Stimulated activated CD4-positive, alpha-beta T cell treated with anti-CD3 and anti-CD28 coated beads, Interleukin-1b, Interleukin-23, amount 100 ng/mL, for 1 hour (primary cell): Measurements from ENCODE around the gene CASKIN1.

ENCODE experiments used
- DNase-seq, 2 donors: peaks; one replicate each; pipeline ENCODE4 v3.0.0-alpha.2; 2020; ENCODE audit warnings: low read depth in 2 of 2

The CASKIN1 gene

DNA sequence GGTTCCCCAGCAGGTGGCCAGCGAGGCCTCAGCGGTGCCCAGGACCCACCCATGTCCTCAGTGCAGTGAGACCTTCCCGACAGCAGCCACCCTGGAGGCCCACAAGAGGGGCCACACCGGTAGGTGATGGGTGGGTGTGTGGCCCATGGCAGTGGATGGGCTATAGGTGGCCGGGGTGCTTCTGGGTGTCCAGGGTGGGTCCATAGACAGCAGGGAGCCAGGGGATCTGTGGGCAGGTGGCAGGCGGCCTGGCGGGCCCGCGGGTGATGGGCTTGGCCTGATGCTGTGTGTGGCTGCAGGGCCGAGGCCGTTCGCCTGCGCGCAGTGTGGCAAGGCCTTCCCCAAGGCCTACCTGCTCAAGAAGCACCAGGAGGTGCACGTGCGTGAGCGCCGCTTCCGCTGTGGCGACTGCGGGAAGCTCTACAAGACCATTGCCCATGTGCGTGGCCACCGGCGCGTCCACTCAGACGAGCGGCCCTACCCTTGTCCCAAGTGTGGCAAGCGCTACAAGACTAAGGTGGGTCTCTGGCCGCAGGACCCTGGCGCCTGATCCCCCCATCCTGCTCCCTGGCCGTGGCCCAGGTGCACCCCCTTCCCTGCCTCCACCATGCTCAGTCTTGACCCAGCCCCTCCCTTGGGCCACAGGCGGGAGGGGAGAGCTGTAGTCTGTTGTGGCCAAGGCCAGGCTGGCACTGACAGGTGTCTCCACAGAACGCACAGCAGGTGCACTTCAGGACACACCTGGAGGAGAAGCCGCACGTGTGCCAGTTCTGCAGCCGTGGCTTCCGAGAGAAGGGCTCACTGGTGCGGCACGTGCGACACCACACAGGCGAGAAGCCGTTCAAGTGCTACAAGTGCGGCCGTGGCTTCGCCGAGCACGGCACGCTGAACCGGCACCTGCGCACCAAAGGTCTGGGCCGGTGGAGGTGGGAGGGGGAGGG is 37.7 kb upstream of the CASKIN1 start:
- DNase-seq: no peak

DNA sequence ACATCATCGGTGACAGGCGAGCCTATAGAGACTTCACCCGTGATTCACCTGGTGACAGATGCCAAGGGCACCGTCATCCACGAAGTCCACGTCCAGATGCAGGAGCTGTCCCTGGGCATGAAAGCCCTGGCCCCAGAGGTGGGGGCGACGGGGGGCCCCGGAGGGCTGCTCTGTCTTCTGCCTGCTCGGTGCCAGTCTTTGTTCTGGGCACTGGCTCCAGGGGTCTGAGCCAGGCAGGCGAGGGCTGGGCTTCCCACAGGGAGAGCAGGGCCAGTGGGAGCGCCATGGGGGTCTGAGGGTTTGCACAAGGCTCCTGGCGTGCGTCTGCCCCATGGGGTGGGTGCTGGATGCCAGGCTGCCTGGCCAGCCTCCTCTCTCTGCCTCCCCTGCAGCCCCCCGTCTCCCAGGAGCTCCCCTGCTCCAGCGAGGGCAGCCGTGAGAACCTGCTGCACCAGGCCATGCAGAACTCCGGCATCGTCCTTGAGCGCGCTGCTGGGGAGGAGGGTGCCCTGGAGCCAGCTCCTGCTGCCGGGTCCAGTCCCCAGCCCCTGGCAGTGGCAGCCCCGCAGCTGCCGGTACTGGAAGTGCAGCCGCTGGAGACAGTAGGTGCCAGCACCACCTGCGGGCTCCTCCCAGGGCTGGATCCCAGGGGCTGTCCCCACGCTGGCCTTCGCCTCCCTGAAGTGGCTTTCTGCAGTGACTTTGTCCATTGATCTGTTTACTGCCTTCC is 36.8 kb upstream of the CASKIN1 start:
- no peak for DNase-seq

DNA sequence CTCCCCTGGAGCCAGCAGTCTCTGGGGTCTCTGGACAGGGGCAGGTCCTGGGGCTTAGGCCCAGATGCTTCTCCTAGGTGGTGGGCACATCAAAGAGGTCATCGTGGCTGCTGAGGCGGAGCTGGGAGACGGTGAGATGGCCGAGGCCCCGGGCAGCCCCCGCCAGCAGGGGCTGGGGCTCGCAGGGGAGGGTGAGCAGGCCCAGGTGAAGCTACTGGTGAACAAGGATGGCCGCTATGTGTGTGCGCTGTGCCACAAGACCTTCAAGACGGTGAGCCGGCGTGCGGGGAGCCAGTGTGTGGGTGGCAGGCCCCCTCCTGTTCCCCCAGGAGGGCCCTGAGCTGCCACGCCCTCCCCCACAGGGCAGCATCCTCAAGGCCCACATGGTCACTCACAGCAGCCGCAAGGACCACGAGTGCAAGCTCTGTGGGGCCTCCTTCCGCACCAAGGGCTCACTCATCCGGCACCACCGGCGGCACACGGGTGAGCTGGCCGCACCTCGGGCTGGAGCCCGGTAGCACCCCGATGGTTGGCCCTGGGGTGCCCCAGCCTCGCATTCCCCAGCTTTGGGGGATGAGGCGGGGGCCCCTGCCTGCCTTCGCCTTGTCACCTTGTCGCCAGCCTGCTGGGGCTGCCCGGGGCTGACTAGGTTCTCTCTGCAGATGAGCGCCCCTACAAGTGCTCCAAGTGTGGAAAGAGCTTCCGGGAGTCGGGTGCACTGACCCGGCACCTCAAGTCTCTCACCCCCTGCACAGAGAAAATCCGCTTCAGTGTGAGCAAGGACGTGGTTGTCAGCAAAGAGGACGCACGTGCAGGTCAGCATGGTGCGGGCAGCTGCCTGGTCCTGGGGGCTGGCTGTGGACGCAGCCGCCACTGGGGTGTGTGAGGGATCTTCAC is 35.9 kb upstream of the CASKIN1 start:
- no peak for DNase-seq

DNA sequence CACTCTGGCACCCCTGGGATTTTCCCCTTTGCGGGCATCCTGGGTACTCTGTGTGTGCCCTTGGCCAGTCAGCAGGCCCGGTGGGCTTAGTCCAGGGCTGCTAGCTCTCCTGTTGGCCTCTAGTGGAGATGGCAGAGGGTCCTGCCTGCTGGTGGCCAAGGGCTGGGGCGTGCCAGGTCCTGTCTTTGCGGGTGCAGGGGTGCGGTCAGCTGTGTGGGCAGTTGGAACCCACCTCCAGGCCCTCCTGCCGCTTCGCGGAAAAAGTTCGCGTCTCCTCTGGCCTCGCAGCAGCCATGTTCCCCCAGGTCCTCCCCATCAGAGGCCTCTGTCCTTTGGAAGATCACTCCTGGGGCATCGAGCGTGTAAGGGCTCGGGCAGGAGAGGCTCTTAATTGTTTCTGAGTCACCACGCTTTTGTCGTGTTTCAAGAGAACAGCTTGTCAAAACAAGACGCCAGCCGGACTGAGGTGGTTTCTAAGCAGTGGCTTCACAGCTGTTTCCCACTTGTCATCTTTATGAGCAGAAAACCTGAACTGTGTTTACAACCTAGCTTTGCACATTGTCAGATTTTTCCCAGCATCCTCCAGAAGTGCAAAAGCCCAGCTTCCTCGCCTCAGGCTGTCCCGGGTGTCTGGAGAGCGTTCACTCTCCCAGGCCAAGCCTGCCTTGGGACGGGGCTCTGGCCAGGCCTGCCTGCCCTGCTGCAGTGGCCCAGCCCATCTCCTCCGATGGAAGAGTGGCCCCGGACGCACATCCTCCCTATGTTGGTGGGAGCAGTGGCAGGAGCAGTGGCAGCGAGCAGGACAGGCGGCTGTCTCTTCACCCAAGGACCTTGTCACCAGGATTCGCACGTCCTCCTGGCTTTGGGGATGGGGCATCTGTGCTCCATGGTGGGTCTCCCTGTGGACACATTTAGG is 34.9 kb upstream of the CASKIN1 start:
- no peak for DNase-seq

DNA sequence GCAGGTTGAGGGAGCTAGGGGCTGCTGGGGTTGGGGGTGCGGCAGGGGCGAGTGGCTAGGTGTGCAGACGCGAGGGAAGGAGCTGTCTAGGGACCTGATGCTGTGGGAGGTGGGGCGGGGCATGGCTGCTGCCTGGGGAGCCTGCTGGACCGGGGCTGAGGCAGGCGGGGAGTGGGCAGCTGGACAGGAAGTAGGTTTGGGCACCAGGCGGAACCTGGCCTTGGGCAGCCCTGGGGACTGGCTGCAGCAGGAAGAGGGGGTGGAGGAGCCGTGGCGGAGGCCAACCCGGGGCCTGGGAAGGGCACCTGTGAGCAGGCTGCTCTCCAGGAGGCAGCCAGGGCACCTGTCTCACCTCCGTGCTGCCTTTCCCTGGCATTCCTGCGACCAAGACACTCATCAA is 34.0 kb upstream of the CASKIN1 start:
- DNase-seq: no peak

DNA sequence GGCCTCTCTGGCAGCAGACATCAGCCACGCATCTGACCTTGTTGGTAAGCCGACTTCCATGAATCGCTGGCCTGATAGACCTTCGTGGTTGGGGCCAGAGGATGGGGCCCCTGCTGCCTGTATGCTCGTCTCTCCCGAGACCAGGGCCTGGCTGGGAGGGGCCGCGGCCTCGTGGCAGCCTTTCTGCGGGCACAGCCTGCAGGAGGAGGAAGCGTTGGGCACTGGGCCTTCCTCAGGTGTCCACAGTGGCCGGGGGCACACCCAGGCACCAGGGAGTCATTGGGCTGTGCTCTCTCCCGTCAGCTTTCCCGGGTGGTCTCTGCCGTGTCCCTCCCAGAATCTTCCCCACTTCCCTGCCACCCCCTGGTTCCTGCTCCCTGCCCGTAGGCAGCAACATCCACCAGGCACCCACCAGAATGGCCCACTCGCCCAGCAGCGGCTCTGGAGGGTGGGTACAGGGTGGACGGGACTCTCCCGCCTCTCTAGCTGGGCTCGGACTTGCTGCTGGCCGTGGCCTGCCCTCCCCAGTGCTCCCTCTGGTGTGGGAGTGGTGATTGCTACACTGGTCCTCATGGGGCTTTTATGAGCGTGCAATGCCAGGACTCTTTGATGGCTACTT is 33.3 kb upstream of the CASKIN1 start:
- DNase-seq: no peak

DNA sequence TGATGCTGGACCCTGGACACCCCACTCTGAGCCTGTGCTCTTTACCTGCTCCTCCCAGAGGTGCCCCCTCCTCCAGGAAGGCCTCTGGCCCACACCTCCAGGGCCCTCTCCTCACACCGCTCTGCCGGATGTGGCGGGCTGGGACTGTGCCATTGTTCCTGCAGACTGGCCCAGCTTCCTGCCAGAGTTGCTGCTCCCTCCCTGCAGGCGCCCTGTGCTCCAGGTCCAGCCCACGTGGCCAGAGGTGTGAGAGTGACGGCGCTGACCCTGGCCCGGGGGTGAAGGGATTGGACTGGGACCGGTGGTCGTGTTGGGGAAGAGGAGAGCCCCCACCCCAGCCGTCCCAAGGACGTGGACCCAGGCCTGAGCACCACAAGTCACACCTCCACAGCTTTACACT is 32.7 kb upstream of the CASKIN1 start:
- no peak for DNase-seq

DNA sequence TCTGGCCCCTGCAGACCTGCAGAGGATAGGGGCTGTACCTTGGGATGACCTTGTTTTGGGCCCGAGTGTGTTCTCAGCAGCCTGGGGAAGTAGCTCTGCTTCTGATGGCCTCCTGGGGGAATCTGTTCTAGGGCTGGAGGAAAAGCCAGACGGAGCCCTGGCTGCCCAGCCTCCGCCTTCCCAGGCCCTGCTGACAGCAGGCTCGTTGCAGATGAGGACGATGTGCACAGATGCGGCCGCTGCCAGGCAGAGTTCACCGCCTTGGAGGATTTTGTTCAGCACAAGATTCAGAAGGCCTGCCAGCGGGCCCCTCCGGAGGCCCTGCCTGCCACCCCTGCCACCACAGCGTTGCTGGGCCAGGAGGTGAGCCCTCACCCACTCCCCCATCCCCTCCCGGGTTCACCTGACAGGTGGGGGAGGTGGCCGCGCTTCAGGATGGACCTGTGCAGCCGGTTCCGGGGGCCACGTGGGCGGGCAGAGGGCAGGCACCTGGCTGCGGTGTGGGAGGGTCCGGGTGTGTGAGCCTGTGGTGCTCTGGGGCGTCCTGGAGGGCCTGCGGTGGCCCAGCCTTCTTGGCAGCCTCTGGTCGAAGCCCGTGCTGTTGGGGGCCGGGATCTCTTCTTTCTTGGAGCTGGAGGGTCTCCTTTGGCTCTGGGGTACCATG is 31.9 kb upstream of the CASKIN1 start:
- DNase-seq: no peak

DNA sequence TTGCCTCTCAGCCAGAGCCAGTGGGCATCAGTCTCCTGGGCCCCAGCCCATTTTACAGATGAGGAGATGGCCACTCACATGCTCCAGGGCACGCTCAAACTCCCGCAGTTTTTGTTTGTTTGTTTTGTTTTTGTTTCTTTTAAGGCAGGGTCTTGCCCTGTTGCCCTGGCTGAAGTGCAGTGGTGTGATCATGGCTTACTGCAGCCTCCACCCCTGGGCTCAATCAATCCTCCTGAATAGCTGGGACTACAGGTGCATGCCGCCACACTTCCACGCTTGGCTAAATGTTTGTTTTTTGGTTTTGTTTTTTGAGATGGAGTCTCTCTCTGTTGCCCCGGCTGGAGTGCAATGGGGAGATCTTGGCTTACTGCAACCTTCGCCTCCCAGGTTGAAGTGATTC is 30.5 kb upstream of the CASKIN1 start:
- no peak for DNase-seq

DNA sequence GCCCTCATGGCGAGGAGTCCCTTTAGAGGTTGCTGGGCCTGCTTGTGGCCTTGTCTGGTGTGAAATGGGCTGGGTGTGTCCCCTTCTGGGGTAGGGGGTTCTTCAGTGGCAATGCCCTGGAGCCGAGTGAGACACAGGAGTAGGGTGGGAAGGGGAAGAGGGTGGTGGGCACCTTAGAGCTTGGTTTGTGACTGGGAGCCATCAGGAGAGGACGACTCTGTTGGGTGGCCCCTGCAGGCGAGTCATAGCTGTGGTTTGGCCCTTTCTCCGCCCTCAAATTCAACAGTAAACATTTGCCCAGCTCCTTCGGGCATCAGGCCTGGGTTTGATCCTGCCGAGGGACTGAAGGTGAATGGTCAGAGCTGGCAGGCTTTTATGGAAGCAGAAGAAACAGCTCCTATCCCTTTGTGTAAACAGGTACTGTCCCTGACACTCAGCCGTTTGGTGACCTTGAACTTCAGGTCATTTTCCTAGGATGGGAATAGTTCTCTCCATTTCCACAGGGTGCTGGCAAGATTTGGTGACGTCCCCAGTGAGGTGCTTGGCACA is 29.9 kb upstream of the CASKIN1 start:
- DNase-seq: no peak

DNA sequence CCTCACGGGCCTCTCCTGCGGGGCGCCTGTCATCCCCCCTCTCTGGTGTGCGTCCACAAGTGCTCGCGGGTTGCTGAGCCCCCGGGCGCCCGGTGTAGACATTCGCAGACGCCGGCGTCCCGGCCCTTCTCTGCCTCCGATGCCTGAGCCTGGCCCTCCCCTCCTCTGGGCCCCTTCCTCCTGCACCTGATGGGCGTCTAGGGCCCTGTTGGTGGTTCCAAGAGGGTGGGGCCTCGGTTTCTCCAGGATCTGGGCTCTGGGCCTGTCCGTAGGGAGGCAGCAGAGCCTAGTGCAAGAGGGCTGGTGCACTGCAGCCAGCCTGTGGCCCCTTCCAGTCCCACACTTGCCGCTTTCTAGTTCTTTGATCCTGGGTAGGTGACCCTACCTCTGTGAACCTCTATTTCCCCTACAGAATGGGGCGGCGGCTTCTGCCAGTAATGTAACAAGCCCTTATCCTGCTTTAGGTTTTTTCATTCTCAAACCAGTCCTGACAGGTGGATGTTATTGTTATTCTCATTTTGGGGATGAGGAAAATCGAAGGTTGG is 27.6 kb upstream of the CASKIN1 start:
- DNase-seq: no peak

DNA sequence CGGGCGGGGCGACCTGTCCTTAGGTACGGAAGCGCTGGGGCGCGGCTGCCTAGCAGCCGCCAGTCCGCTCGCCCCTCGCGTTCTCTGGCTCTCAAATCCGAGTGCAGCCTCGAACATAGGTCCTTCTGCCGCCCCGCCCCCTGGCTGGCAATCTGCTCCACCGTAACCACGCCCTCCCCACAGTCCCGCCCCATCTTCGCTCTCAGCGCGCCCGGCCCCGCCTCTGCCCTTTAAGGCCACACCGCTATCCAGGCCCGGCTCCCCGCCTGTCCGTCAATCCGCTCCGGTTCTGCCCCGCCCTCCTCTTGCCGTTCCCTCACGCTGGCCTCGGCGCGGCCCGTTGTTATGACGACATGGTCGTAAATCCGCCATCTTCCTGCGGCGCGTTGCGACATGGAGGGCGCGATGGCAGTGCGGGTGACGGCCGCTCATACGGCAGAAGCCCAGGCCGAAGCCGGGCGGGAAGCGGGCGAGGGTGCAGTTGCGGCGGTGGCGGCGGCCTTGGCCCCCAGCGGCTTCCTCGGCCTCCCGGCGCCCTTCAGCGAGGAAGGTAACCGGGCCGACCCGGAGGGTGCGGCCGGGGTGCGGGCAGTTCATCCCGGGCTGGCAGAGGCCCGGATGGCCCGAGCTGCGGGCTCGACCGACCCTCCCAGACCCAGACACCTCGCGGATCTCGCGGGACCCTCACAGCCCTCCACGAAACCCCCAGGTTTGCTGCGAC is 27.0 kb upstream of the CASKIN1 start, which contains the start of gene E4F1:
Gene E4F1 (plus strand): TSS at position 371 of the 721 bp plus-strand sequence. CDS start 23 bp downstream, at position 394.
- peak; percentile 98 to 99 for DNase-seq

DNA sequence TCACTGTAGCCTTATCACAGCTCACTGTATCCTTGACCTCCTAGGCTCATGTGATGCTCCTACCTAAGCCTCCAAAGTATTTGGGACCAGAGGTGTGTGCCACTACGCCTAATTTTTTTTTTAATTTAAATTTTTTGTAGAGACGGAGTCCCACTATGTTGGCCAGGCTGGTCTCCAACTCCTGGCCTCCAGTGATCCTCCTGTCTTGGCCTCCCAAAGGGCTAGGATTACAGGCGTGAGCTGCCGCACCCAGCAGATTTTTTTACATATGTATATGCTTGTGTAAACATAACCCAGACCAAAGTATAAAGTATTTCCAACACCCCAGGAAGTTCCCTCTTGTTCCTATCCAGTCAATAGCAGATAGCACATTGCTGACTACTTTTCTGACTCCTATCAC is 19.9 kb upstream of the CASKIN1 start:
- DNase-seq: no peak

DNA sequence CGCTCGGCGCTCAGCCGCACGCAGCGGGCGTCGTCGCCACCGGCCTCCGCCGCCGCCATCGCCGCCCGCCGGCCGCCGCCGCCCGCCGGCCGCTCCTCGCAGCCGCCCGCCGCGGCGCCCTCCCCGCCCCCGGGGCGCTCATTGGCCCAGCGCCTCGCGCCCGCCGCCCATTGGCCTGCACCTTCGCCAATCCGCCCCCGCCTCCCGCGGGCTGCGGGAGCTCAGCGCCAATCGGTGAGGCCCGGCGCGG is 18.2 kb upstream of the CASKIN1 start, which contains the start of gene PGP:
Gene PGP (minus strand): TSS at position 122 of the 250 bp plus-strand sequence. CDS start 63 bp downstream, at position 59.
- DNase-seq: no peak

DNA sequence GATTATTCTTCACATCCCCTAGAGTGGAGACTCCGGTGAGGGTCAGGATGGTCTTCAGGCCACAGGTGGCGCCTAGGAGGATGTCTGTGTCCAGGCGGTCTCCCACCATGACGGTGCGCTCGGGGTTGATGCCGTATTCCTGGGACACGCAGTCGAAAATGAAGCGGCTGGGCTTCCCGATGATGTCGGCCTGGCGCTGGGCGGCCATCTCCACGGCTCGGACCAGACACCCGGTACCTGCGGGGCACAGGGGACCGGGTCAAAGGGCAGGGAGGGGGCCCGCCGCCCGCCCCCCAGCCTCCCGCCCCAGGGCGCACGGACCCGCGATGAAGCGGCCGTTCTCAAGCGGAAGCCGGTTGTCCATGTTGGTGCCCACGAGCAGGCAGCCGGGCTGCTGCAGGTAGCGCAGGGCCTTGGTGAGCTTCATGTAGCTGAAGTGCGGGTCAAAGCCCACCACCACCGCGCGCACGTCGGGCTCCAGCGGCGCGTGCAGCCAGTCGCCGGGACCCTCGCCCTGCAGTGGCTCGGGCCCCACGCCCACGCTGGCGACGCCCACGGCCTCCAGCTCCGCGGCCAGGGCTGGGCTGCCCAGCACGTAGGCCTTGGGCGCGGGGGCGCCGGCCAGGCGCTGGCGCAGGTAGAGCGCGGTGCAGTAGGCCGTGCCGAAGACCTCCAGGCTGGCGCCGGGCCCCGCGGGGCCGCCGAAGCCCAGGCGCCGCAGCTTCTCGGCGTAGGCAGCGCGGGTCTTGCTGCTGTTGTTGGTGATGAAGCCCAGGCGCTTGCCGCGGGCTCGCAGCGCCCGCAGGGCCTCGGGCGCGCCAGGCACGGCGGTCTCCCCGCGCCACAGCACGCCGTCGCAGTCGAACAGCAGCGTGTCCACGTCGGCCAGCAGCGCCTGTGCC is 17.7 kb upstream of the CASKIN1 start:
- no peak for DNase-seq

DNA sequence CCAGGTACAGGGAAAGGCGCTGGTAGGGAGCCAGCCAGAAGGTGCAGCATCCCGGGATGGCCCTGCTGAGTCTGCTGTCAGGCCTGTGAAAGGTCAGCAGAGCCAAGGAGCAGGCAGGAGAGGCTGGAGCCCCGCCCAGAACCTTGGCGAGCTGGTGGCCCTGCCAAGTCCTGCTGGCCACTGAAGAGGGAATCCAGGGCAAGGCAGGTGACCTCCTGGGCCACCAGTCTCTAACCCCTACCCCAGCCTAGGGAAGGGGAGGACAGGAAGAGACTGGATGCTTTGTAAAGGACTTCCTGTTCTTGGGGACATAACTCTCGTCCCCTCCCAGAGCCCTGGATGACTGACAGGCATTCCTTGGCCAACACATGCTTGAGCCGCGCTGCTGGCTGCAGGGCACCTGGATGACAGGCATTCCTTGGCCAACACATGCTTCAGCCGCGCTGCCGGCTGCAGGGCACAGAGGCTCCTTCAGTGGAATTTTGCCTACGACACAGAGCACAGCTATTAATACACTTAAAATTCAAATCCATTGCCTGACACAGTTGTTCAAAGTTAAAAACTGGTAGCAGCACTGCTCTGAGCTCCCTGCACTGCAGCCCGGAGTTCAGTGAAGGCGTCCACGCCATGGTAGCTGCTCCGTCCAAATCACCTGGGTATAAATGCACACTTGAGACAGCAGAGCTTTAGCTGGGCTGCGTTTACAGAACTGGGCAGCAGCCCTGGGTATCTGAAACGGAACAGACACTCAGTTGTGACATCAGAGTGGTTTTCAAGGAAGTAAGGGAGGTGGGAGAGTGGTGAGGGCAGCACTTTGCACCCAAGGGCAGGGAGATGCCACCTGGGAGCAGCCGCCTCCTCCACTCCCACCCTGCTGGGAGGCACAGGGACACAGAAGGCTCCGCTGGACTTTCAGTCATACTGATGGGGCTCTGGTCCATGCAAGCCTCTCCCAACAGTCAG is 16.2 kb upstream of the CASKIN1 start:
- no peak for DNase-seq
